ENCODE results near the gene TLE1. TPM values are rescaled to one million over a fixed set of nuclear protein-coding genes. Genes with fewer than 3 reads are reported as not detected.

The TLE1 gene
- total RNA-seq, 2 experiments from 2014 or later, result 0.50 to 0.68 TPM

GRCh38 chr9:81550207-81550583, 139.2 kb downstream of the TLE1 start:
- ATAC-seq, result no peak
- H3K9me3 Mint-ChIP-seq (ENCODE audit: insufficient read depth), result no peaks in the 10 kb centered on the region
- H3K27ac Mint-ChIP-seq, result no peak overlapping the region
- no peaks in the 10 kb centered on the region for H3K27me3 Mint-ChIP-seq (ENCODE audit: low read depth)
- ChIA-PET POLR2A (no interaction called here), CTCF (no interaction called here)
- no peak overlapping the region for H3K4me3 Mint-ChIP-seq
- DNase-seq, result no peak
- H3K36me3 Mint-ChIP-seq (ENCODE audit: low read depth), result no peaks in the 10 kb centered on the region
- H3K4me1 Mint-ChIP-seq (ENCODE audit: low read depth), result no peaks in the 10 kb centered on the region

DNA sequence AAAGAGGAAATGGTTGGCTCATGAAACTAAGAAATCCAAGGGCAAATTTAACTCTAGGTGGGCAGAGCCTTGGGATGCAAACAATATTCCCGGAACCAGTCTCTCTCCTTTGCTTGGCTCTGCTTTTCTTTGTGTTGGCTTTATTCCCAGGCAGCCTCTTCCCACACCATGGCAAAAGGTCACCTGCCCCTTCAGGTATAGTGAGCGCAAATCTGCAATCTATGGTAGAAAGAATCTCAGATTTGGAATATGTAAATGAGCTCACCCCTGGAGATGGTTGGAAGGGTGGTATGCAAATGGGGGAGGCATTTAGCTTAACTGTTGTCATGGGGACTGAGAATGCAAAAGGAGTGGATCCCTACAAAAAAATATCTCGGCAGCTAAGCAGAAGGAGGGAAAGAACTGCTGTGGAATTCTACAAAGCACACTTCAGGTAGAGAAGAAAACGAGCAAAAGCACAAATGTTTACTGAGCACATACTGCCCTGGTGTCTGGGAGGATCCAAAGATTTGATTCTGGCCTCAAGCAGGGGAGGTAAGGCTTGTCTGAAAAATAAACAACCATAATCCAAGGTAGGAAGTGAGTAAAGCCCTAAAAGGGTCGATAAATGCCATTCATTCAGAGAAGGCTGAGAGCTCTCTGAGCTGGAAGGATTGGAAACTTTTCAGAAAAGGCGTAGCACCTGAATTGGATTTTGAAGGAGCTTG, 139.7 kb downstream of the TLE1 start:
- no peaks in the 10 kb centered on the region for H3K4me1 Mint-ChIP-seq (ENCODE audit: low read depth)
- no peak overlapping the region for H3K4me3 Mint-ChIP-seq
- no peak for DNase-seq

GRCh38 chr9:81548911-81549310, 140.4 kb downstream of the TLE1 start:
- Mint-ChIP-seq H3K27ac (no peak overlapping the region), H3K4me1 (ENCODE audit: low read depth) (no peaks in the 10 kb centered on the region), H3K9me3 (ENCODE audit: insufficient read depth) (no peaks in the 10 kb centered on the region), H3K4me3 (no peak overlapping the region), H3K27me3 (ENCODE audit: low read depth) (no peaks in the 10 kb centered on the region), H3K36me3 (ENCODE audit: low read depth) (no peaks in the 10 kb centered on the region)
- ATAC-seq (no peak), DNase-seq (no peak)
- ChIA-PET CTCF (no interaction called here), POLR2A (no interaction called here)

More for the DNA sequence above, 139.7 kb downstream of the TLE1 start:
- POLR2A ChIA-PET, result no interaction called here
- Mint-ChIP-seq H3K27ac (no peak overlapping the region), H3K36me3 (ENCODE audit: low read depth) (no peaks in the 10 kb centered on the region), H3K9me3 (ENCODE audit: insufficient read depth) (no peaks in the 10 kb centered on the region), H3K27me3 (ENCODE audit: low read depth) (no peaks in the 10 kb centered on the region)
- CTCF ChIA-PET, result no interaction called here
- ATAC-seq, result no peak

GRCh38 chr9:81546489-81546888, 142.9 kb downstream of the TLE1 start:
- no peaks in the 10 kb centered on the region for H3K9me3 Mint-ChIP-seq (ENCODE audit: insufficient read depth)
- no peak overlapping the region for H3K27ac Mint-ChIP-seq
- H3K4me3 Mint-ChIP-seq, result no peak overlapping the region
- no peak for ATAC-seq
- ChIA-PET CTCF (no interaction called here), POLR2A (no interaction called here)
- no peaks in the 10 kb centered on the region for H3K36me3 Mint-ChIP-seq (ENCODE audit: low read depth)
- H3K4me1 Mint-ChIP-seq (ENCODE audit: low read depth), result no peaks in the 10 kb centered on the region
- no peaks in the 10 kb centered on the region for H3K27me3 Mint-ChIP-seq (ENCODE audit: low read depth)
- DNase-seq, result no peak

GRCh38 chr9:81543695-81544094, 145.7 kb downstream of the TLE1 start:
- no peaks in the 10 kb centered on the region for H3K36me3 Mint-ChIP-seq (ENCODE audit: low read depth)
- H3K4me1 Mint-ChIP-seq (ENCODE audit: low read depth), result no peaks in the 10 kb centered on the region
- no peaks in the 10 kb centered on the region for H3K9me3 Mint-ChIP-seq (ENCODE audit: insufficient read depth)
- POLR2A ChIA-PET, result no interaction called here
- H3K4me3 Mint-ChIP-seq, result no peak overlapping the region
- no peak overlapping the region for H3K27ac Mint-ChIP-seq
- no peak for DNase-seq
- H3K27me3 Mint-ChIP-seq (ENCODE audit: low read depth), result no peaks in the 10 kb centered on the region
- ATAC-seq, result no peak
- CTCF ChIA-PET, result no interaction called here

GRCh38 chr9:81542118-81542889, 147.0 kb downstream of the TLE1 start:
- no peak overlapping the region for H3K4me3 Mint-ChIP-seq

DNA sequence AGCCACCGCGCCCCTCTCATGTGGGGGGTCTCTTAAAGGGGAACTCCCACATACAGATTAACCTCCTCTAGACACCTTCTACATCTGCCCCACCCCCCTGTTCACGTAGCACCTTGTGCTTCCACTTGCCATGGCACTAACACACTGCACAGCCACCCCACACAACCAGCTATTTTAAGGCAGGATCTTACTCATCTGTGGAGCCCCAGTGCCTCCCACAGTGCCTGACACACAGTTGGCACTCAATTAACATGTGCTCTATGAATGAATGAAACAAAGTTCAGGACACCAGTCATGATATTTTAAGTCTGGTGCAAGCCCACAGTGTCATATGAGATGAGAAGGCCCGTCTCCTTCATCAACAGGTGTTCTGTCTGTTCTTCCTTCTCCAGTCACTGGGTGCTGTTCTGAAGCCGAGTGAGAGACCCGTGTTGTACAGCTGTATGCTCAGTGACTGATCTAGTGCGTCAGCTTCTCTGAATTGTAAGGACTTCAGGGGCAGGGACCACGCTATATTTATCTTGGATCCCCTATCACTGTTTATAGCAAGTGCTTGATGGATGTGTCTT, 149.1 kb downstream of the TLE1 start:
- Mint-ChIP-seq H3K4me1 (ENCODE audit: low read depth) (no peaks in the 10 kb centered on the region), H3K27me3 (ENCODE audit: low read depth) (no peaks in the 10 kb centered on the region), H3K27ac (no peak overlapping the region), H3K9me3 (ENCODE audit: insufficient read depth) (no peaks in the 10 kb centered on the region), H3K4me3 (no peak overlapping the region), H3K36me3 (ENCODE audit: low read depth) (no peaks in the 10 kb centered on the region)
- ATAC-seq (no peak), DNase-seq (no peak)
- CTCF ChIA-PET, result no interaction called here
- POLR2A ChIA-PET, result no interaction called here

More at GRCh38 chr9:81542118-81542889, 147.0 kb downstream of the TLE1 start:
- DNase-seq (no peak), ATAC-seq (no peak)
- ChIA-PET POLR2A (no interaction called here), CTCF (no interaction called here)
- Mint-ChIP-seq H3K9me3 (ENCODE audit: insufficient read depth) (no peaks in the 10 kb centered on the region), H3K27ac (no peak overlapping the region), H3K27me3 (ENCODE audit: low read depth) (no peaks in the 10 kb centered on the region), H3K4me1 (ENCODE audit: low read depth) (no peaks in the 10 kb centered on the region), H3K36me3 (ENCODE audit: low read depth) (no peaks in the 10 kb centered on the region)

- no peak for ATAC-seq
- H3K4me3 Mint-ChIP-seq, result no peak overlapping the region
- ChIA-PET POLR2A (no interaction called here), CTCF (no interaction called here)
- no peaks in the 10 kb centered on the region for H3K9me3 Mint-ChIP-seq (ENCODE audit: insufficient read depth)
- no peaks in the 10 kb centered on the region for H3K4me1 Mint-ChIP-seq (ENCODE audit: low read depth)
- H3K36me3 Mint-ChIP-seq (ENCODE audit: low read depth), result no peaks in the 10 kb centered on the region
- H3K27ac Mint-ChIP-seq, result no peak overlapping the region
- H3K27me3 Mint-ChIP-seq (ENCODE audit: low read depth), result no peaks in the 10 kb centered on the region
- no peak for DNase-seq
These were observed 150.0 kb downstream of the TLE1 start for GRCh38 chr9:81539317-81539716.

- Mint-ChIP-seq H3K4me3 (no peak overlapping the region), H3K27me3 (ENCODE audit: low read depth) (no peaks in the 10 kb centered on the region), H3K36me3 (ENCODE audit: low read depth) (no peaks in the 10 kb centered on the region), H3K9me3 (ENCODE audit: insufficient read depth) (no peaks in the 10 kb centered on the region), H3K4me1 (ENCODE audit: low read depth) (no peaks in the 10 kb centered on the region), H3K27ac (no peak overlapping the region)
- no peak for ATAC-seq
- DNase-seq, result no peak
- ChIA-PET POLR2A (no interaction called here), CTCF (no interaction called here)
These were observed 150.5 kb downstream of the TLE1 start for GRCh38 chr9:81538890-81539289.

DNA sequence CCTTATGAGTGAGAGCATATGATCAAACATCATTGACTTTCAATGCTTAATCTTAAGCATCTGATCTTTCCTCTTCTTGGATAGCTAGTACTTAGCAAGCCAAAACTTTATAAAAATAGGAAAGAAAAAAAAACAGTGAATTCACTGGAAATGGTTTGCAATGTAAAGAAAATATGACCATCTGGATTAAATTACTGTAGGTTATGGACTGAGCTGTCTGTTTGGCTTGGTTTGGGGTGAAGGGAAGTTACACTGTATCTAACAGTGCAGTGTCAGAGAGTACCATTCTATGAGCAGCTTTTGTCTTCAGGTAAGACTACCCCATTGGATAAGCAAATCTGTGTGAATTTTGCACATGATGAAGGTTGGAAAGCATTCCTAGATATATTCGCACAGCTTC, 151.4 kb downstream of the TLE1 start:
- Mint-ChIP-seq H3K4me1 (ENCODE audit: low read depth) (no peaks in the 10 kb centered on the region), H3K27ac (no peak overlapping the region), H3K36me3 (ENCODE audit: low read depth) (no peaks in the 10 kb centered on the region), H3K9me3 (ENCODE audit: insufficient read depth) (no peaks in the 10 kb centered on the region), H3K4me3 (no peak overlapping the region), H3K27me3 (ENCODE audit: low read depth) (no peaks in the 10 kb centered on the region)
- ChIA-PET POLR2A (no interaction called here), CTCF (no interaction called here)
- DNase-seq, result no peak
- no peak for ATAC-seq

DNA sequence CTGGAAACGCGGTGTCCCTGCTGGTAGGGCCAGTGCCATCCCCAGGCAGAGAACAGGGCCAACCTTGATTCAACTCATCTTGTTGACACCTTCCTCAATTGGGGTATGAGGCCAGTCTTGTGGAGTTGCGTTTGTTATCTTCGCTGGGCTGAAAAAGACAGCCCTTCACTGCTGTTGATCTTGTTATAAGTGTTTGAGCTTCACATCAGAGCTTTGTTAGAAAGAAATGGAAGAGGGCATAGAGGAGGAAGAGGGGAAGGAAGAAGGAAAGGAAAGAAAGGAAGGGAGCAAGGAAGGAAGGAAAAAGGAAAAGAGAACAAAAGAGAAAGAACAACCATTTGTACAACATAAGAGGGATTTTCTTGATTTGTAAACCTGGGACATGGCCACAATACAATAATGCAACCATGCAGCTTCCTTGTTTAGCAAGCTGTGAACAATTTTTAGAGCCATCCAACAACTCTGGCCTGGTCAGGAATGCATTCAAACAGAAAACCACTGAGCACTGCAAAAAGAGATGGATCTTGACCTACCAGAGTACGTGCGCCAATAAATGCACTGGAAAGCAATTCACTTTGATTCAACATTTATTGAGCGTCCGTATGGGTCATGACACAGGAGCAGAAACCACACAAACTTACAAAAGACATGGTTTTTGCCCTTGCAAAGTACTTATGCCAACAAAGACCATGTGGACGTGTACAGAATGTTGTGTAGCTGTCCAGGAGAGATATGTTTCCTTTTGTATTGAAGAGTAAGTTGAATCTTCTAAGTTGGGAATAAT, 152.9 kb downstream of the TLE1 start:
- H3K9me3 Mint-ChIP-seq (ENCODE audit: insufficient read depth), result no peaks in the 10 kb centered on the region
- ChIA-PET CTCF (interaction anchor here (0.6 kb wide), 1 partner anchor 36 kb away, joined by 3 read pairs; no protein-coding TSS in a partner anchor), POLR2A (no interaction called here)
- H3K27ac Mint-ChIP-seq, result no peak overlapping the region
- DNase-seq, result no peak
- no peak for ATAC-seq
- no peaks in the 10 kb centered on the region for H3K36me3 Mint-ChIP-seq (ENCODE audit: low read depth)
- no peak overlapping the region for H3K4me3 Mint-ChIP-seq
- no peaks in the 10 kb centered on the region for H3K27me3 Mint-ChIP-seq (ENCODE audit: low read depth)
- H3K4me1 Mint-ChIP-seq (ENCODE audit: low read depth), result no peaks in the 10 kb centered on the region

Measured in activated CD8-positive, alpha-beta T cell treated with anti-CD3 and anti-CD28 coated beads, Interleukin-2, amount 10 ng/mL, durations not matched to agents 7 days and 5 days (primary cell).